Measurements from ENCODE around the gene FBXO5. TPM values are rescaled to one million over a fixed set of nuclear protein-coding genes. Genes with fewer than 3 reads are reported as not detected.

FBXO5 gene
- total and polyA plus RNA-seq, 4 donors: 2.5 to 6.0 (median 4.0) TPM

DNA sequence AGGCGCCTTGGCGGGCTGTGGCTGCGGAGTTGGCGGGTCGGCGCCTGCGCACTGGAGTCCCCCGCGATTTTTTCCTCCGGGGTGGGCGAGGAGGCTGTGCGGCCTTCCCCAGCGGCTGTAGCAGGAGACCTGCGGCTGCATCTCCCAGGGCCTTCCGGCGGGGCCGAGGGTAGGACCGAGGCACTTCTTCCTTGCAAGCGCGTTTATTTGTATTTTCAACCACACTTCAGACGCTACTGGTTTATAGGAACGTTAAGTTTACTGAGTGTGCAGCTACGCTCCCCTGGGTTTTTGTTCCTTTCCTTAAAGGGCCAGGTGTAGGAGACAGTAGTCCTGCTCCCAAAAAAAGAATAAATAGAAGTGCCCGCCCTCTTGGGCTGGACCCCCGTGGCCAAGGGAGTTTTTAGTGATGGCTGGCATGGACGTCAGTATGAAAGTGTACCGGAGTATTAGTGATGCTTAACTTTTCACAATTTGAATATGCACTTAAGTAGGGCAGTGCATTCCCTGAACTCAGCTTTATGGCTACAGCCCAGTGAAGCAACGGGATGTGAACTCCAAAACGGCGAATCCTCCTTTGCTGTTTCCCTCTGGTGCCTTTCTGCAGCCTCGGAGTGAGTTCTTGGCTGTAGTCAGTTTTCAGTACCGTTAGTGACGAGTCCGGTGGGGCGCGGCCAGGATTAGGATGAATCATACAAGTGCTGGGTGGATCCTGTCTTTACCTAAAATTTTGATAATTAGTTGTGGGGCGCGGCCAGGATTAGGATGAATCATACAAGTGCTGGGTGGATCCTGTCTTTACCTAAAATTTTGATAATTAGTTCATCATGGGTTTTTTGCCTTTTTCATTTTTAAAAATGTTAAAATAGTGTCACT, 1.0 kb upstream of the FBXO5 start:
- DNase-seq: peak; percentile 98 to 99
- intact Hi-C loops (cut with DNase I): loop anchor here in 1 of 2 donors (2.0 kb wide), 1 partner anchor 17 kb away; no protein-coding TSS in a partner anchor
- Histone ChIP-seq H3K27me3 (ENCODE audit: control insufficient read depth in 1 of 2, insufficient read depth in 2 of 2, low read length in 1 of 2) (no peaks in the 10 kb centered on the region), H3K36me3 (ENCODE audit: control insufficient read depth in 1 of 2, insufficient read depth in 2 of 2, low read length in 1 of 2) (no peaks in the 10 kb centered on the region), H3K27ac (ENCODE audit: low read depth in 1 of 2, low read length in 2 of 2) (peak overlapping the region; percentile 7 to 90), H3K4me1 (ENCODE audit: control insufficient read depth in 1 of 2, insufficient read depth in 2 of 2, low read length in 2 of 2) (no peaks in the 10 kb centered on the region), H3K4me3 (ENCODE audit: low read length in 2 of 2) (peak overlapping the region; percentile 72 to 87), H3K9me3 (ENCODE audit: control insufficient read depth, low read length) (no peaks in the 10 kb centered on the region)
- ATAC-seq (ENCODE audit: low FRiP score): peak; percentile 74
- 0% methylated on average over 38 of the region's 38 CpGs for WGBS, 2 donors

GRCh38 chr6:152981989-152982903, 595 bp downstream of the FBXO5 start:
- DNase-seq: peak in 1 of 2 donors; percentile 49
- H3K27me3 ChIP-seq (ENCODE audit: control insufficient read depth in 1 of 2, insufficient read depth in 2 of 2, low read length in 1 of 2): no peaks in the 10 kb centered on the region
- no peaks in the 10 kb centered on the region for H3K4me1 ChIP-seq (ENCODE audit: control insufficient read depth in 1 of 2, insufficient read depth in 2 of 2, low read length in 2 of 2)
- H3K9me3 ChIP-seq (ENCODE audit: control insufficient read depth, low read length): no peaks in the 10 kb centered on the region
- no peak overlapping the region for H3K27ac ChIP-seq (ENCODE audit: low read depth in 1 of 2, low read length in 2 of 2)
- no peak for ATAC-seq (ENCODE audit: low FRiP score)
- intact Hi-C loops (cut with DNase I): no loop called here
- H3K4me3 ChIP-seq (ENCODE audit: low read length in 2 of 2): peak overlapping the region; percentile 49 to 51
- no peaks in the 10 kb centered on the region for H3K36me3 ChIP-seq (ENCODE audit: control insufficient read depth in 1 of 2, insufficient read depth in 2 of 2, low read length in 1 of 2)
- WGBS, 2 donors: 1 to 2% methylated on average over 52 to 71 of the region's 71 CpGs

DNA sequence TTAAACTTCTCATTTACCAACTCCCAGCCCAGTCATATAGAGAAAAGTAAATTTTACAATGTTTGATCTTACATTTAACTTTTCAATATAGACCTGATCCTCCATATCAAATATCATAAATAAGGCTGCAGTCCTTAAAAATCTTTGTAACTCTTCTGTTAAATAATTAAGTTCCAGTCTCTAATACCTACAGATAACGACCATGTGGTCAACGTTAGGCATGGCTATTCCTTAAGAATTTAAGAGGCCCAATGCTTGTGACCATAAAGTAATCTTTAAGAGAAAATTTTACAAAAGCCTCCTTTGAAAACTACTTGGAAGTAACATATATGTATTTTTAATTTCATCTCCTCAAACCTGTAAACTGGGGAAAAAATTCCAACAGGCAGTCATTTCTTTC, 1.6 kb downstream of the FBXO5 start:
- Histone ChIP-seq H3K27ac (ENCODE audit: low read depth in 1 of 2, low read length in 2 of 2) (no peak overlapping the region), H3K4me3 (ENCODE audit: low read length in 2 of 2) (no peak overlapping the region), H3K27me3 (ENCODE audit: control insufficient read depth in 1 of 2, insufficient read depth in 2 of 2, low read length in 1 of 2) (no peaks in the 10 kb centered on the region), H3K36me3 (ENCODE audit: control insufficient read depth in 1 of 2, insufficient read depth in 2 of 2, low read length in 1 of 2) (no peaks in the 10 kb centered on the region), H3K9me3 (ENCODE audit: control insufficient read depth, low read length) (no peaks in the 10 kb centered on the region), H3K4me1 (ENCODE audit: control insufficient read depth in 1 of 2, insufficient read depth in 2 of 2, low read length in 2 of 2) (no peaks in the 10 kb centered on the region)
- no peak for ATAC-seq (ENCODE audit: low FRiP score)
- DNase-seq: no peak
- intact Hi-C loops (cut with DNase I): no loop called here
- WGBS, 2 donors: 33 to 46% methylated on average over 2 of the region's 2 CpGs

DNA sequence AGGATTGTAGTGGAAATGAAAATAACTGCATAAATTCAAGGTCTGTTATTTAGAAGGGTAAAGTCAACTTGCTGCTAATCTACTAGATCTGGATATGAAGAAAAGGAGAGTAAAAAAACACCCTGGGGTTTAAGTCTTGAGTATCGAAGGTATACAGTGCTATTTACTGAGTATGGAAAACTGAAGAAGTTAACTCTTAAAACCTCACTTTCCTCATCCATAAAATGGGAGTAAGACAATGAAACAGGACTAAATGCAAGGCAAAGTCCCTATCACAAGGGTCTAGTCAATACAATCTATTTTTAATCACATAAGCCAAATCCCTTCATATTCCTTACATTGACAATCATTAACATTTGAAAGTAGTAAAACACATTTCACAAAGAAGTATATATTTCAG, 2.2 kb downstream of the FBXO5 start:
- H3K9me3 ChIP-seq (ENCODE audit: control insufficient read depth, low read length): no peaks in the 10 kb centered on the region
- H3K36me3 ChIP-seq (ENCODE audit: control insufficient read depth in 1 of 2, insufficient read depth in 2 of 2, low read length in 1 of 2): no peaks in the 10 kb centered on the region
- H3K4me1 ChIP-seq (ENCODE audit: control insufficient read depth in 1 of 2, insufficient read depth in 2 of 2, low read length in 2 of 2): no peaks in the 10 kb centered on the region
- ATAC-seq (ENCODE audit: low FRiP score) (no peak), DNase-seq (no peak)
- no peak overlapping the region for H3K27ac ChIP-seq (ENCODE audit: low read depth in 1 of 2, low read length in 2 of 2)
- no peaks in the 10 kb centered on the region for H3K27me3 ChIP-seq (ENCODE audit: control insufficient read depth in 1 of 2, insufficient read depth in 2 of 2, low read length in 1 of 2)
- intact Hi-C loops (cut with DNase I): no loop called here
- H3K4me3 ChIP-seq (ENCODE audit: low read length in 2 of 2): no peak overlapping the region
- WGBS, 2 donors: 40 to 50% methylated on average over 1 of the region's 1 CpG

DNA sequence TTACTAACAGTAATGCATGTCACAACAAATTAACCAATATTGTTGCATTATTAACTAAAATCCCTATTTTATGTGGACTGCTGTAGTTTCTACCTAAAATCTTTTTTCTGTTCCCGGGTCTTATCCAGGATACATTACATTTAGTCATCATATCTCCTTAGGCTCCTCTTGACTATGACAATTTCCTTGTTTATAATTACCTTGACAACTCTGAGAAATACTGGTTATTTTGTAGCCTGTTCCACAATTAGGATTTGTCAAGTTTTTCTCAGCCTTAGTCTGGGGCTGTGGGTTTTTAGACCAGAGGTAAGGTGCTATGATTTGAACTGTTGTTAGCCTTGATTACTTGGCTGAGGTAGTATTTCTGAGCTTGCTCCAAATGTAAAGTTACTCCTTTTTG, 3.7 kb downstream of the FBXO5 start:
- Histone ChIP-seq H3K9me3 (ENCODE audit: control insufficient read depth, low read length) (no peaks in the 10 kb centered on the region), H3K36me3 (ENCODE audit: control insufficient read depth in 1 of 2, insufficient read depth in 2 of 2, low read length in 1 of 2) (peaks cover 0 to 6% of the 10 kb centered on the region in 2 donors), H3K4me3 (ENCODE audit: low read length in 2 of 2) (no peak overlapping the region), H3K27ac (ENCODE audit: low read depth in 1 of 2, low read length in 2 of 2) (no peak overlapping the region), H3K27me3 (ENCODE audit: control insufficient read depth in 1 of 2, insufficient read depth in 2 of 2, low read length in 1 of 2) (no peaks in the 10 kb centered on the region), H3K4me1 (ENCODE audit: control insufficient read depth in 1 of 2, insufficient read depth in 2 of 2, low read length in 2 of 2) (no peaks in the 10 kb centered on the region)
- intact Hi-C loops (cut with DNase I): no loop called here
- DNase-seq (no peak), ATAC-seq (ENCODE audit: low FRiP score) (no peak)
- WGBS, 2 donors: 84 to 92% methylated on average over 1 of the region's 1 CpG

DNA sequence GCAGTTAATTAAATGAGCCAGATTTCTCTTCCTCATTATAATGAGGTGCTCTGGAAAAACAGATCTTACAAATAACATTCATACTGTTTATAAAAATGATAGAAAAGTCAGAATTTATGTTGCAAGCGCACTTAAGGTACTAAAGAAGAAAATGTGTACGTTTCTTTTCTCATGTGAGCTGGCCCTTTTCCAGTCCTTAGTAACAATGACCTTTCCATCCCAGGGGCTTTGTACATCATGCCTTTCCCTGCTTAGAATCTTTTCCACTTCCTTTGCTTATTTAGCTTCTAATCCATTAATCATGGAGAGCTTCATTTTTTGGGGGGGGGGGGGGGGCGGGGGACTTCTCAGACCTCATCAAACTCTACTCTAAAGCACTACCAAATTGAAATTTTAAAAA, 4.8 kb downstream of the FBXO5 start:
- intact Hi-C loops (cut with DNase I): no loop called here
- H3K9me3 ChIP-seq (ENCODE audit: control insufficient read depth, low read length): no peaks in the 10 kb centered on the region
- 59 to 63% methylated on average over 3 of the region's 3 CpGs for WGBS, 2 donors
- H3K4me3 ChIP-seq (ENCODE audit: low read length in 2 of 2): no peak overlapping the region
- peaks cover 0 to 6% of the 10 kb centered on the region in 2 donors for H3K36me3 ChIP-seq (ENCODE audit: control insufficient read depth in 1 of 2, insufficient read depth in 2 of 2, low read length in 1 of 2)
- no peak for DNase-seq
- H3K27me3 ChIP-seq (ENCODE audit: control insufficient read depth in 1 of 2, insufficient read depth in 2 of 2, low read length in 1 of 2): no peaks in the 10 kb centered on the region
- H3K27ac ChIP-seq (ENCODE audit: low read depth in 1 of 2, low read length in 2 of 2): no peak overlapping the region
- ATAC-seq (ENCODE audit: low FRiP score): no peak
- H3K4me1 ChIP-seq (ENCODE audit: control insufficient read depth in 1 of 2, insufficient read depth in 2 of 2, low read length in 2 of 2): no peaks in the 10 kb centered on the region

- Histone ChIP-seq H3K4me1 (ENCODE audit: control insufficient read depth in 1 of 2, insufficient read depth in 2 of 2, low read length in 2 of 2) (no peaks in the 10 kb centered on the region), H3K27ac (ENCODE audit: low read depth in 1 of 2, low read length in 2 of 2) (no peak overlapping the region), H3K27me3 (ENCODE audit: control insufficient read depth in 1 of 2, insufficient read depth in 2 of 2, low read length in 1 of 2) (no peaks in the 10 kb centered on the region), H3K36me3 (ENCODE audit: control insufficient read depth in 1 of 2, insufficient read depth in 2 of 2, low read length in 1 of 2) (peaks cover 0 to 6% of the 10 kb centered on the region in 2 donors), H3K9me3 (ENCODE audit: control insufficient read depth, low read length) (no peaks in the 10 kb centered on the region), H3K4me3 (ENCODE audit: low read length in 2 of 2) (no peak overlapping the region)
- ATAC-seq (ENCODE audit: low FRiP score): no peak
- DNase-seq: no peak
- intact Hi-C loops (cut with DNase I): no loop called here
These were observed 5.3 kb downstream of the FBXO5 start for GRCh38 chr6:152977556-152977955.

DNA sequence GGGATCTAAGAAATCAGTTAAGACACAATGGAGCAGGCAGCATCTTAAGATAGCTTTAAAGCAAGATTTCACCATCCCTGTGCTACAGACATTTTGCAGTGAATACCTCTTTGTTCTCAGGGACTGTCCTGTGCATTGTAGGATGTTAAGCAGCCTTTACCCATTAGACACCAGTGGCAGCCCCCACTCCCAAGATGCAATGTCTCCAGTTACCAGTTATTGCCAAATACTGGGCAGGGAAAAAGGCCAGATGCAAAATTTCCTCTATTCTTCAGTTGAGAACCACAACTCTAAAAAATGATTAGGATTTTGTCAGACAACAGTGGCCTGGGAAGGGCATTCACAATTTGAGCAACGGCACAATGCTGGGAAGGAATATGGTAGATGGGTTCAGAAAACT, 6.1 kb downstream of the FBXO5 start:
- ATAC-seq (ENCODE audit: low FRiP score): no peak
- Histone ChIP-seq H3K4me1 (ENCODE audit: control insufficient read depth in 1 of 2, insufficient read depth in 2 of 2, low read length in 2 of 2) (no peaks in the 10 kb centered on the region), H3K27me3 (ENCODE audit: control insufficient read depth in 1 of 2, insufficient read depth in 2 of 2, low read length in 1 of 2) (no peaks in the 10 kb centered on the region), H3K36me3 (ENCODE audit: control insufficient read depth in 1 of 2, insufficient read depth in 2 of 2, low read length in 1 of 2) (peaks cover 0 to 6% of the 10 kb centered on the region in 2 donors), H3K4me3 (ENCODE audit: low read length in 2 of 2) (no peak overlapping the region), H3K9me3 (ENCODE audit: control insufficient read depth, low read length) (no peaks in the 10 kb centered on the region), H3K27ac (ENCODE audit: low read depth in 1 of 2, low read length in 2 of 2) (no peak overlapping the region)
- WGBS, 2 donors: 93 to 96% methylated on average over 1 of the region's 1 CpG
- DNase-seq: no peak
- intact Hi-C loops (cut with DNase I): no loop called here

Measured in aorta (tissue), 5 donors.